ENCODE data around the gene EOGT.

EOGT gene

GRCh38 chr3:69008980-69009379 lies 4.5 kb downstream of the EOGT start:
- no peak for DNase-seq

GRCh38 chr3:69005791-69006482 lies 7.5 kb downstream of the EOGT start:
- no peak for DNase-seq

- no peak for DNase-seq
These were observed 8.3 kb downstream of the EOGT start for GRCh38 chr3:69005071-69005790.

GRCh38 chr3:69004138-69004537 lies 9.3 kb downstream of the EOGT start:
- DNase-seq: no peak

GRCh38 chr3:68999605-69000004 lies 13.9 kb downstream of the EOGT start:
- no peak for DNase-seq

- DNase-seq: no peak
These were observed 14.3 kb downstream of the EOGT start for GRCh38 chr3:68999158-68999557.

GRCh38 chr3:68997887-68998286 lies 15.6 kb downstream of the EOGT start:
- no peak for DNase-seq

GRCh38 chr3:68996356-68996995 lies 17.0 kb downstream of the EOGT start:
- DNase-seq: no peak

GRCh38 chr3:68988740-68989139 lies 24.7 kb downstream of the EOGT start:
- no peak for DNase-seq

- DNase-seq: no peak
These were observed 26.2 kb downstream of the EOGT start for GRCh38 chr3:68987322-68987721.

GRCh38 chr3:68986496-68987208 lies 26.8 kb downstream of the EOGT start:
- no peak for DNase-seq

GRCh38 chr3:68985146-68985790 lies 28.2 kb downstream of the EOGT start:
- no peak for DNase-seq

GRCh38 chr3:68984011-68984530 lies 29.4 kb downstream of the EOGT start:
- no peak for DNase-seq

GRCh38 chr3:68977486-68978167 lies 35.9 kb downstream of the EOGT start:
- no peak for DNase-seq

GRCh38 chr3:68974711-68975110 lies 38.8 kb downstream of the EOGT start:
- DNase-seq: no peak

- no peak for DNase-seq
These were observed 39.8 kb downstream of the EOGT start for GRCh38 chr3:68973639-68974038.

- DNase-seq: peak; percentile 84
These were observed 41.0 kb downstream of the EOGT start for GRCh38 chr3:68972358-68972979.

GRCh38 chr3:68964694-68965093 lies 48.8 kb downstream of the EOGT start:
- no peak for DNase-seq

- DNase-seq: no peak
These were observed 49.6 kb downstream of the EOGT start for GRCh38 chr3:68963891-68964290.

- no peak for DNase-seq
These were observed 50.1 kb downstream of the EOGT start for GRCh38 chr3:68963376-68963775.

- no peak for DNase-seq
These were observed 54.6 kb downstream of the EOGT start for GRCh38 chr3:68958932-68959331.

- DNase-seq: no peak
These were observed 55.6 kb downstream of the EOGT start for GRCh38 chr3:68957895-68958294.

All from retina (tissue), 1 donor.